ENCODE data around the gene LRRC8B.
"Not testable (repeated sequence)": the region's sequence is repeated elsewhere in the genome, so short reads cannot be mapped to it uniquely, and the experiment has no call there.

Gene LRRC8B

GRCh38 chr1:89627596-89627962 lies 103.0 kb downstream of the LRRC8B start:
- no peak for TF ChIP-seq CTCF (IDR thresholded peaks at IDR 0.05; ENCODE audit: borderline replicate concordance, insufficient read depth, low read depth, low read length)
- H3K4me3 ChIP-seq (ENCODE audit: low read depth, low read length): no peak overlapping the region

- TF ChIP-seq CTCF (IDR thresholded peaks at IDR 0.05; ENCODE audit: borderline replicate concordance, insufficient read depth, low read depth, low read length): no peak
These were observed 104.5 kb downstream of the LRRC8B start for GRCh38 chr1:89629146-89629545.

GRCh38 chr1:89629600-89629999 lies 105.0 kb downstream of the LRRC8B start:
- H3K4me3 ChIP-seq (ENCODE audit: low read depth, low read length): not testable (repeated sequence)

More at GRCh38 chr1:89629146-89629545, 104.5 kb downstream of the LRRC8B start:
- no peak overlapping the region for H3K4me3 ChIP-seq (ENCODE audit: low read depth, low read length)

GRCh38 chr1:89630048-89630447 lies 105.4 kb downstream of the LRRC8B start:
- H3K4me3 ChIP-seq (ENCODE audit: low read depth, low read length): no peak overlapping the region
- TF ChIP-seq CTCF (IDR thresholded peaks at IDR 0.05; ENCODE audit: borderline replicate concordance, insufficient read depth, low read depth, low read length): no peak

GRCh38 chr1:89631816-89632656 lies 107.4 kb downstream of the LRRC8B start:
- TF ChIP-seq CTCF (IDR thresholded peaks at IDR 0.05; ENCODE audit: borderline replicate concordance, insufficient read depth, low read depth, low read length): no peak
- peak overlapping the region; percentile 91 for H3K4me3 ChIP-seq (ENCODE audit: low read depth, low read length)

GRCh38 chr1:89632657-89633247 lies 108.1 kb downstream of the LRRC8B start, which contains the start of gene LRRC8C:
Gene LRRC8C (plus strand): TSS chr1:89633120. CDS start chr1:89686474, 53,354 bp downstream.
- TF ChIP-seq CTCF (IDR thresholded peaks at IDR 0.05; ENCODE audit: borderline replicate concordance, insufficient read depth, low read depth, low read length): peak; percentile 75
- H3K4me3 ChIP-seq (ENCODE audit: low read depth, low read length): peak within 1 kb of the TSS; percentile 91

- TF ChIP-seq CTCF (IDR thresholded peaks at IDR 0.05; ENCODE audit: borderline replicate concordance, insufficient read depth, low read depth, low read length): no peak
- H3K4me3 ChIP-seq (ENCODE audit: low read depth, low read length): peak overlapping the region; percentile 91
These were observed 108.7 kb downstream of the LRRC8B start for GRCh38 chr1:89633248-89633799.
